Measurements from ENCODE around the gene MARS2. TPM values are rescaled to one million over a fixed set of nuclear protein-coding genes. Genes with fewer than 3 reads are reported as not detected.
A peak's percentile ranks its signal among the peaks of the same experiment; 100 is the strongest.
"Not testable (repeated sequence)": the region's sequence is repeated elsewhere in the genome, so short reads cannot be mapped to it uniquely, and the experiment has no call there.

The MARS2 gene
- total RNA-seq (2014; rRNA removed; shearing (Covaris generic)): 7.7 and 8.5 TPM in 2 replicates

GRCh38 chr2:197705121-197705911 is at the start of gene MARS2:
Gene MARS2, plus strand, starts transcription at chr2:197705369. Its CDS starts 37 bp downstream, at chr2:197705406.
- peak; percentile 97 for DNase-seq (ENCODE audit: low read depth)

GRCh38 chr2:197657562-197657961 is 47.6 kb upstream of the MARS2 start:
- DNase-seq (ENCODE audit: low read depth): no peak

- DNase-seq (ENCODE audit: low read depth): no peak
These were observed 43.5 kb upstream of the MARS2 start for GRCh38 chr2:197661626-197662025.

GRCh38 chr2:197666277-197666676 is 38.9 kb upstream of the MARS2 start:
- no peak for DNase-seq (ENCODE audit: low read depth)

GRCh38 chr2:197668296-197668695 is 36.9 kb upstream of the MARS2 start:
- DNase-seq (ENCODE audit: low read depth): no peak

GRCh38 chr2:197669077-197669476 is 36.1 kb upstream of the MARS2 start:
- no peak for DNase-seq (ENCODE audit: low read depth)

- no peak for DNase-seq (ENCODE audit: low read depth)
These were observed 32.7 kb upstream of the MARS2 start for GRCh38 chr2:197672371-197672893.

GRCh38 chr2:197673106-197673505 is 32.1 kb upstream of the MARS2 start:
- no peak for DNase-seq (ENCODE audit: low read depth)

- no peak for DNase-seq (ENCODE audit: low read depth)
These were observed 31.6 kb upstream of the MARS2 start for GRCh38 chr2:197673606-197674005.

GRCh38 chr2:197674060-197674459 is 31.1 kb upstream of the MARS2 start:
- DNase-seq (ENCODE audit: low read depth): no peak

GRCh38 chr2:197674591-197674990 is 30.6 kb upstream of the MARS2 start:
- DNase-seq (ENCODE audit: low read depth): peak; percentile 19

- DNase-seq (ENCODE audit: low read depth): no peak
These were observed 29.9 kb upstream of the MARS2 start, which contains the start of gene RFTN2 for GRCh38 chr2:197675246-197675645. Gene RFTN2, minus strand, starts transcription at chr2:197675587. Its CDS starts 129 bp downstream, at chr2:197675458.

GRCh38 chr2:197675711-197676188 is 29.4 kb upstream of the MARS2 start:
- DNase-seq (ENCODE audit: low read depth): peak; percentile 15

GRCh38 chr2:197677056-197677455 is 28.1 kb upstream of the MARS2 start:
- DNase-seq (ENCODE audit: low read depth): no peak

GRCh38 chr2:197677483-197677882 is 27.7 kb upstream of the MARS2 start:
- peak; percentile 37 for DNase-seq (ENCODE audit: low read depth)

- DNase-seq (ENCODE audit: low read depth): not testable (repeated sequence)
These were observed 10.0 kb upstream of the MARS2 start for GRCh38 chr2:197695206-197695605.

- DNase-seq (ENCODE audit: low read depth): not testable (repeated sequence)
These were observed 9.2 kb upstream of the MARS2 start for GRCh38 chr2:197695971-197696370.

- not testable (repeated sequence) for DNase-seq (ENCODE audit: low read depth)
These were observed 8.6 kb upstream of the MARS2 start for GRCh38 chr2:197696571-197696970.

- not testable (repeated sequence) for DNase-seq (ENCODE audit: low read depth)
These were observed 5.4 kb upstream of the MARS2 start for GRCh38 chr2:197699724-197700123.

- no peak for DNase-seq (ENCODE audit: low read depth)
These were observed 4.2 kb upstream of the MARS2 start for GRCh38 chr2:197700960-197701359.

- no peak for DNase-seq (ENCODE audit: low read depth)
These were observed 592 bp upstream of the MARS2 start for GRCh38 chr2:197704434-197705120.
